SU-DHL-6 (cell line): ENCODE measurements around the gene ITIH3.

Source experiments
- H2AFZ ChIP-seq: fragments of 200-600 bp; sonication (generic); 2 replicates; pipeline ENCODE4 v1.6.1; 2014; ENCODE audit warnings: low read depth, mild to moderate bottlenecking, moderate library complexity, mixed read lengths, antibody characterized with exemption, low read length; ENCODE audit not compliant: severe bottlenecking
- H3F3A ChIP-seq: fragments of 200-600 bp; shearing (Covaris generic); 2 replicates; pipeline ENCODE4 v1.6.0; 2016; ENCODE audit warnings: antibody characterized with exemption, mild to moderate bottlenecking; ENCODE audit not compliant: insufficient read depth
- H3K27ac ChIP-seq: fragments of 200-600 bp; sonication (generic); 2 replicates; pipeline ENCODE4 v1.5.1; 2016; ENCODE audit warnings: low read depth, mild to moderate bottlenecking, low read length, moderate library complexity, mixed read lengths
- H3K27me3 ChIP-seq: fragments of 200-600 bp; sonication (generic), shearing (Covaris generic); 2 replicates; pipeline ENCODE4 v1.6.0; 2014; ENCODE audit warnings: mild to moderate bottlenecking, low read length
- H3K36me3 ChIP-seq: fragments of 200-600 bp; sonication (generic); 2 replicates; pipeline ENCODE4 v1.6.1; 2014; ENCODE audit warnings: mild to moderate bottlenecking, low read length, mixed read lengths
- H3K4me2 ChIP-seq: fragments of 300-600, 200-600 bp; shearing (Covaris generic), sonication (generic); 2 replicates; pipeline ENCODE4 v1.6.0; 2014; ENCODE audit warnings: low read length, low read depth, mild to moderate bottlenecking; ENCODE audit not compliant: poor library complexity, severe bottlenecking
- H3K4me3 ChIP-seq: fragments of 200-600 bp; sonication (generic); 2 replicates; pipeline ENCODE4 v1.5.1; 2014; ENCODE audit warnings: antibody characterized with exemption, low read length, mild to moderate bottlenecking, mixed read lengths; ENCODE audit not compliant: insufficient read depth, poor library complexity, severe bottlenecking
- H3K79me2 ChIP-seq: fragments of 200-600 bp; sonication (generic); 2 replicates; pipeline ENCODE4 v1.6.1; 2014; ENCODE audit warnings: mild to moderate bottlenecking, low read length, moderate library complexity; ENCODE audit not compliant: insufficient read depth
- H3K9ac ChIP-seq: fragments of 200-600 bp; sonication (generic); 2 replicates; pipeline ENCODE4 v1.7.0; 2014; ENCODE audit warnings: mild to moderate bottlenecking, low read length
- H3K9me2 ChIP-seq: fragments of 200-600 bp; sonication (generic); replicated peaks from 2 replicates; pipeline ENCODE4 v1.6.1; 2014; ENCODE audit warnings: low read length; ENCODE audit not compliant: insufficient read depth
- H3K9me3 ChIP-seq: fragments of 200-600 bp; sonication (generic); 2 replicates; pipeline ENCODE4 v1.6.1; 2014; ENCODE audit warnings: low read length, mixed read lengths; ENCODE audit not compliant: insufficient read depth
- H4K20me1 ChIP-seq: fragments of 200-600 bp; sonication (generic); 2 replicates; pipeline ENCODE4 v1.6.1; 2014; ENCODE audit warnings: low read depth, mild to moderate bottlenecking, antibody characterized with exemption, low read length, moderate library complexity, mixed read lengths
- CTCF ChIP-seq: fragments of 200-600 bp; sonication (generic); IDR thresholded peaks from one replicate; pipeline ENCODE4 v1.5.1; 2017; ENCODE audit warnings: antibody characterized with exemption, mild to moderate bottlenecking, low read length, moderate library complexity; ENCODE audit not compliant: insufficient read depth, poor library complexity, severe bottlenecking
- EZH2phosphoT487 ChIP-seq: fragments of 200-600 bp; sonication (generic), shearing (Covaris generic); conservative IDR thresholded peaks from 2 replicates; pipeline ENCODE4 v1.6.1; 2018; ENCODE audit warnings: mild to moderate bottlenecking, antibody characterized with exemption, low read length, moderate library complexity, mixed read lengths

Gene ITIH3

GRCh38 chr3:52794612-52795099 lies at the start of gene ITIH3:
Gene ITIH3, plus strand, starts transcription at chr3:52794796. Its CDS starts 8 bp downstream, at chr3:52794804.
- Histone ChIP-seq H4K20me1 (no peaks in the 10 kb centered on the region), H3F3A (no peaks in the 10 kb centered on the region), H3K27me3 (no peaks in the 10 kb centered on the region), H2AFZ (no peak within 1 kb of the TSS), H3K79me2 (no peaks in the 10 kb centered on the region), H3K27ac (no peak within 1 kb of the TSS), H3K4me3 (no peak within 1 kb of the TSS), H3K36me3 (no peaks in the 10 kb centered on the region), H3K9me3 (no peaks in the 10 kb centered on the region), H3K9me2 (no peaks in the 10 kb centered on the region), H3K9ac (no peak within 1 kb of the TSS), H3K4me2 (no peak within 1 kb of the TSS)
- TF ChIP-seq CTCF (no peak), EZH2phosphoT487 (no peak)

GRCh38 chr3:52752045-52752660 lies 42.4 kb upstream of the ITIH3 start:
- Histone ChIP-seq H3F3A (no peaks in the 10 kb centered on the region), H3K79me2 (no peaks in the 10 kb centered on the region), H3K36me3 (peaks cover 11% of the 10 kb centered on the region; the same call in 1 of the 2 replicates), H3K4me2 (no peak overlapping the region), H3K4me3 (no peak overlapping the region), H2AFZ (no peak overlapping the region), H3K27ac (no peak overlapping the region), H3K9me2 (no peaks in the 10 kb centered on the region), H3K27me3 (no peaks in the 10 kb centered on the region), H4K20me1 (no peaks in the 10 kb centered on the region), H3K9me3 (no peaks in the 10 kb centered on the region), H3K9ac (no peak overlapping the region)
- TF ChIP-seq EZH2phosphoT487: no peak
- TF ChIP-seq CTCF: no peak

GRCh38 chr3:52754373-52754772 lies 40.2 kb upstream of the ITIH3 start:
- Histone ChIP-seq H3K9me2 (no peaks in the 10 kb centered on the region), H3K9ac (no peak overlapping the region), H3K9me3 (no peaks in the 10 kb centered on the region), H3K36me3 (peaks cover 5% of the 10 kb centered on the region; the same call in 1 of the 2 replicates), H4K20me1 (no peaks in the 10 kb centered on the region), H3K27ac (no peak overlapping the region), H3F3A (no peaks in the 10 kb centered on the region), H3K4me2 (no peak overlapping the region), H2AFZ (no peak overlapping the region), H3K79me2 (no peaks in the 10 kb centered on the region), H3K27me3 (no peaks in the 10 kb centered on the region), H3K4me3 (no peak overlapping the region)
- no peak for TF ChIP-seq CTCF
- no peak for TF ChIP-seq EZH2phosphoT487
